HG03469 (cell line): ENCODE data around the gene ARIH1.
"Not testable (repeated sequence)": the region's sequence is repeated elsewhere in the genome, so short reads cannot be mapped to it uniquely, and the experiment has no call there.

Experiments used
- ATAC-seq: cut with Tn5 transposase; IDR thresholded peaks from one replicate; pipeline ENCODE4 v1.9.1; 2021; ENCODE audit warnings: mild to moderate bottlenecking, moderate library complexity, moderate number of reproducible peaks; ENCODE audit not compliant: unreplicated experiment

The ARIH1 gene

DNA sequence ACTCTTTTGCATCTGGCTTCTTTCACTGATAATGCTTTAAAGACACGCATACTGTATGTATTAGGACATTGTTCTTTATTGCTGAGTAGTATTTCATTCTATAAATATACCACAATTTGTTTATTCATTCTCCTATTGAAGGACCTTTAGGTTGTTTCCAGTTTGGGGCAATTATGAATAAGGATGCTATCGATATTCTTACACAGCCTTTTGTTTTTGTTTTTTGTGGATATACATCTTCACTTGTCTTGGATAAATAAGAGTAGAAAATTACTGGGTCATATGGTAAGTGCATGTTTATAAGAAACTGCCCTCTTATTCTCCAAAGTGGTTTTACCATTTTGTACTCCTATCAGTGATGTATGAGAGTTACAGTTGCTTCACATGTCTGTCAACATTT, 118.5 kb downstream of the ARIH1 start:
- no peak for ATAC-seq

DNA sequence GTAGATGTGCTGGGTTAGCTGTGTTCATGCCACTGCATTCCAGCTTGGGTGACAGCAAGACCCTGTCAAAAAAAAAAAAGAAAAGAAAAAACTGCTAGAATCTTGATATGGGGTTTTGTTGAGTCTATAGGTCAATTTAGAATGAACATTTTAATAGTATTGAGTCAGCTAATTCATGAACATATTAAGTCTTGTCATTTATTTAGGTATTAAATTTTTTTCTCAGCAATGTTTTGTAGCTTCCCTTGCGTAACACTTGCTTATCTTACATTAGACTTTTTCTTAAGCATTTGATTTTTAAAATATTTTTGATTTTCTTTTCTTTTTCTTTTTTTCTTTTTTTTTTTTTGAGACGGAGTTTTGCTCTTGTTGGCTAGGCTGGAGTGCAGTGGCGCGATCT, 119.7 kb downstream of the ARIH1 start:
- no peak for ATAC-seq

GRCh38 chr15:72599855-72600464, 125.8 kb downstream of the ARIH1 start:
- ATAC-seq: no peak

DNA sequence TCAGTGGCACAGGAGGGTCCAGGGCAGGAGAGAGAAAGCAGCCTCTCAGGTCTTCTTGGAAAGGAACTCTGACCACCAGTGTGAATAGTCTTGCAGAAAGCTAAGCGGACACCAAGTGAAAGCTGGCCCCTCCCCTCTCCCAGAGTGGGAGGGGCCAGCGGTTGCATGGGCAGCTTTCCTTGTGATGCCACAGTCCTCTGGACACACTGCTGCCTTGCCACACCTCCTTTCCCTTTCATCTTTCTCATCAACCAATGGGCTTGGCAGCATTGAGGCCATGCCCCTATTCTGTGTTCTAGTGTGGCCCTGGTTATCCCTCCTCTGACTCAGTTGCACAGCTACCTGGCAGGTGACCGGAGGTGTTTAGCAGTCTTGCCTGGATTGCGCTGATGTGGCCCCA, 130.7 kb downstream of the ARIH1 start:
- ATAC-seq: no peak

GRCh38 chr15:72608084-72608483, 134.0 kb downstream of the ARIH1 start:
- not testable (repeated sequence) for ATAC-seq

- no peak for ATAC-seq
Observed at GRCh38 chr15:72609862-72610261, 135.7 kb downstream of the ARIH1 start.

DNA sequence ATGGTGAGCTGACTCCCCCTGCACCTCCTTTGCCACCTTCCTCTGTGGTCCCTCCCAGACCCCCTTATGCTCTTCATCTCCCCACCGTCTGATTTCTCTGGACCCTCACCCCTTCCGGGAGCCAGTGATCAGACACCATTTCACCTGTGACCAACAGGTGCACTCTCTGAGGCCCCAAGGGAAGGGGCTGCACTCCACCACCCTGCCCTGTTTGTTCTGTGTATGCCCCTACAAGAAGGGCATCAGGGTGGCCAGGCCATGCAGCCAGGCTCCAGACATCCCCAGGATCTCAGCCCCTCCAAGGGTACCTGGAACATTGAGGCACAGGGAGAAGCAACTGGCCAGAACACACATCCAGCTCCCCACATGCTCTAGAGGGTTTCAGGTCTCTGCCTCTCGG, 138.2 kb downstream of the ARIH1 start:
- not testable (repeated sequence) for ATAC-seq

DNA sequence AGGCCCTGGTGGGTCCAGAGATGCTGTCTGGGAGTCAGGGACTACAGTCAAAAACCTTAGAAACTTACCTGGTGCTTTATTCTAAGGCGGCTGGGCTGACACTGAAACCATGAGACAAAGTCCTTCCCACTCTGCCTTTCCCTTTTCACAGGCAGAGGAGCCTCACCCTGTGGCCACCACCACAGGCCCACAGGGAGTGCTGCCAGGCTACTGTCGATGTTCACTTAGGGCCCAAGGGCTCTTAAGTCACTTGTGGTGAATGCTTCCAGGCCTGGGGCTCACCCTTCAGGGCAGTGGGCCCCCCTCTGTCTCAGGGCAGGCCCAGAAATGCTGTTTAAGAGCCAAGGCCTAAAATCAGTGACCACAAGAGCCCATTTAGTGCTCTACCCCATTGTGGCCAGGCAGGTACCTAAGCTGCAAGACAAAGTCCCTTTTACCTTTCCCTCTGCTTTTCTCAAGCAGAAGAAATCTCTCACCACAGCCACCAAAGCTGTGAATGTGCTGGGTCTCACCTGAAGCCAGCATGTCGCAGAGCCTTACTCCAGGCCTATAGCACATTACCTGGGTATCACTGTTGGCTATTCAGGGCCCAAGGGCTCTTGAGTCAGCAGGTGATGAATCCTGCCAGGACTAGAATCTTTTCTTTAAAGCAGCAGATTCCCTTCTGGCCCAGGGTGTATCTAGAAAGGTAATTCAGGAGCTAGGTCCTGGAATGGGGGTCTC, 140.8 kb downstream of the ARIH1 start:
- no peak for ATAC-seq

DNA sequence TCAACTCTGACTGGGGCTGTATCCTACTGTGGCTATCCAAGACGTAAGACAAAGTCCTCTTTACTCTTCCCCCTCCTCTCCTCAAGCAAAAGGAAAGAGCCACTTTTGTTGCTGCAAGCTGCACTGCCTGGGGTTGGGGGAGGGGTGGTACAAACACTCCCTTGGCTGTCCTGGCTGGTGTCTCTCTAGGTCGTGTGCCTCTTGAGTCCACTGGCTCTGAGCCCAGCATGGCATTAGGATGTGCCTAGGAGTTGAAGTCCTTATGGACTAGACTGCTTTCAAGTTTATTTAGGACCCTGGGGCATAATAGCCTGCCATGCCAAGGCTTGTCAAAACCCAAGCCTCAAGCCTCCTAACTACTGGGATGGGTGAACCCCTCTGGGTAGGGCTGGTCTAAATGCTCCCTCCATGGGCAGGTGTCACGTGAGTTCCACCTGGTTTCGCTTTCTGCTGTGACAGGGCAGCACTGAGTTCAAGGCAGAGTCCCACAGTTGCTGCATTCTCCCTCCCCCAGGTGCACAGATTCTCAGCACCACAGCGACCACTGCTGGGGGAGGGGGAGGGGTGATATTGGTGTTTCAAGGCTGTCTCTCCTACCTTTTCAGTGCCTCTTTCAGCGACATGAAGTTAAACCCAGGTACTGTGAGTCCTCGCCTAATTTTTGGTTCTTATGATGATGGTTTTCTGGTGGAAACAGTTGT, 141.6 kb downstream of the ARIH1 start:
- not testable (repeated sequence) for ATAC-seq

DNA sequence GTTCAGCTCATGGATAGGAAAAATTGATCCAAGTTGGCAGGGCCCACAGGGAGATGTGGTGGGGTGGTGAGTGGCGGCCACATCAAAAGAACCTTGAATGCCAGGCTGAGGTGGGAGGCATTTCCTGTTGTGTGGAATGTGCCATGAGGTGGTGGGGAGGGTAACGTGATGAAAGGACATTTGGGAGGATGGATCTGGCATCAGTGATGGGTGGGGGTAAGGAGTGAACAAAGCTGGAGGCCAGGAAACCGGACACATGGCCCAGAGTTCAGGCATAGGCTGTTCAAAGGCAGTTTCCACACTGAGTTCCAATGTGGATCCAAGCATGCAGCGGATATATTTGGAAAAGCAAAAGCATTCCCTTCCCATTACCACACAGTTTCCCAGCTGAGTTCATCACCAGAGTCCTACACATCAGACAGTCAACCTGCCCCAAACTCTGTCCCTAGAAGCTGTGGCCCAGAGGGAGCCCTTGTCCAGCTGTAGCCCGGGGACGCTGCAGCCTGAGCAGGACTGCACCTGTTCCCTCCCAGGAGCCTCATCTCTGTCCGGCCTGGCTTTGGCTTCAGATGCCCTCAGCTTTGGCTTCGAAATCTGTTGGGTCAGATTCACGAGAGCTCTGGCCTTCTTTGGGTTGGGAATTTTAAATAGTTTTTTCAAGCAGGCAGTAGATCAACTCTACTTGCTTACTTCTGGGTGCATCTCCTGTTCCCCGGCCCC, 142.5 kb downstream of the ARIH1 start:
- ATAC-seq: no peak

GRCh38 chr15:72623854-72624253, 149.7 kb downstream of the ARIH1 start:
- ATAC-seq: not testable (repeated sequence)

DNA sequence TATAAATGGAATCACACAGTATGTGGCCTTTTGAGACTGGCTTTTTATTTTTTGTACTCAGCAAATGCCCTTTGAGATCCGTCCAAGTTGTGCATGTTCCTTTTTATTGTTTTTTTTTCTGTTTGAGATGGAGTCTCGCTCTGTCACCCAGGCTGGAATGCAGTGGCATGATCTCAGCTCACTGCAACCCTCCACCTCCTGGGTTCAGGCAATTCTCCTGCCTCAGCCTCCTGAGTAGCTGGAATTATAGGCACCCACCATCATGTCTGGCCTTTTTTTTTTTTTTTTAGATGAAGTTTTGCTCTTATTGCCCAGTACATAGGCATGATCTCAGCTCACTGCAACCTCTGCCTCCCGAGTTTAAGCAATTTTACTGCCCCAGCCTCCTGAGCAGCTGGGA, 152.0 kb downstream of the ARIH1 start:
- not testable (repeated sequence) for ATAC-seq

GRCh38 chr15:72628249-72629067, 154.3 kb downstream of the ARIH1 start:
- ATAC-seq: not testable (repeated sequence)

- ATAC-seq: not testable (repeated sequence)
Observed at GRCh38 chr15:72629068-72629570, 155.0 kb downstream of the ARIH1 start.

DNA sequence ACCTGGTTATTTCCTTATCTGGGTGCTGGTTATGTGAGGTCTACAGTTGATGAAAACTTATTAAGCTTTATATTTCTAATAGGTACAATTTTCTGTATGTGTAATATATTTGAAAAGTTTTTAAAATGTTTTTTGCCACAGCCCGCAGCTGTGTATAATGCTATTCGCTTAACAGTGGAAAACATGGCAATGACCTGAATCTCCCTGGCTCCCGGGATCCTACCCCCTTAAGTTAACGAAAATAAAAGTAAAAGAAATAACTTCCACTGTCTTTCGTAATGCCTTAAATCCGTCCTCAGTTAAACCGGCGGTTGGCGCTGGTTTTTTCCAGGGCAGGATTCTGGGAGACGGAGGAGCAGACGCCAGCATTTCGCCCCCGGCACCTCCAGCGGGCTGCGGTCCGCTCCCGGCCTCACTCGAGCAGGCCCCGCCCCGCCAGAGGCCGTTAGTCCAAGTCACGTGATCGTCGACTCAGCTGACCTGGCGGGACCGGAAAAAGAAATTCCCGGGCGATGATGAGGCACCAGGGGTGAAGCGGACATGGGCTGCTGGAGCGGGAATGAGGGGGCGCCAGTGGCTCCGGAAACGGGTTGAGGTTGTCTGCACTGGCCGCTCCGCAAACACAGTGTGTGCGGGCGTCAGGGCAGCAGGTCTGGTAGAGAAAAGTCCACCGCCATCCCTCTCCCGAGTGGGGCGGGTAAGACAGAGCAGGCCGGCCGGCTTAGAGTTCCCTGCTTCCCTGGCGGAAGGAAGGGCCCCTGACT, 162.6 kb downstream of the ARIH1 start:
- not testable (repeated sequence) for ATAC-seq

GRCh38 chr15:72639759-72640483, 165.8 kb downstream of the ARIH1 start:
- not testable (repeated sequence) for ATAC-seq

DNA sequence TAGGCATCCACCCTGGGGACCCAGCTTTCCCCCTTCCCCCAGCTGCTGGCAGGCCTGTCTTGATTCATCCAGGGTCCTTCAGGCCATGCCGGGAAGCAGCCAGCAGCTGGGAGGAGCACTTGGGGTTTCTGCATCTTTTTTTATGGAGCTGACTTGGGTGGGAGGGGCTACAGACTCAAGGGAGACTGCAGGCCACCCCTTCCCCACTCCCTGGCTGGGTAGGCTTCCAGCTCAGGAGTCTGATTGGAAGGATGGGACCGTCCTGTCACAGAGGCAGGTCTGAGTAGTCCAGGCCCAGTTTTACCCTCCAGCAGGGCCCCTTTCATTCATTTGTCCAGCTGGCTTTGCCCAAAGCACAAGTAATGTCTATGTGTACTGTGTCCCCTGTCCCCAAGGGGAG, 168.1 kb downstream of the ARIH1 start:
- not testable (repeated sequence) for ATAC-seq

- not testable (repeated sequence) for ATAC-seq
Observed at GRCh38 chr15:72648631-72649253, 174.6 kb downstream of the ARIH1 start.
